Lower lobe of right lung (tissue), 2 donors: ENCODE measurements around the gene S100A6. TPM values are rescaled to one million over a fixed set of nuclear protein-coding genes. Genes with fewer than 3 reads are reported as not detected.

Source experiments
- ATAC-seq, 2 donors: fragments of 200-7000 bp; cut with Tn5 transposase; one replicate each; pipeline ENCODE4 v1.9.1; 2020 to 2022; ENCODE audit warnings: mild to moderate bottlenecking in 2 of 2, moderate library complexity in 2 of 2
- DNase-seq: peaks from one replicate; pipeline ENCODE4 v3.0.0-alpha.2; 2020
- H3K27ac ChIP-seq: fragments of 200-600 bp; one replicate; pipeline ENCODE4 v1.8.0; 2022
- H3K27me3 ChIP-seq: fragments of 200-600 bp; one replicate; pipeline ENCODE4 v1.8.0; 2022; ENCODE audit warnings: low read depth
- H3K36me3 ChIP-seq: fragments of 200-600 bp; one replicate; pipeline ENCODE4 v1.8.0; 2022; ENCODE audit warnings: mild to moderate bottlenecking
- H3K4me1 ChIP-seq: fragments of 200-600 bp; one replicate; pipeline ENCODE4 v1.8.0; 2022
- H3K4me3 ChIP-seq: fragments of 200-600 bp; one replicate; pipeline ENCODE4 v1.8.0; 2022; ENCODE audit warnings: mild to moderate bottlenecking
- H3K9me3 ChIP-seq: fragments of 200-600 bp; one replicate; pipeline ENCODE4 v1.8.0; 2022
- CTCF ChIP-seq: fragments of 200-600 bp; IDR thresholded peaks from one replicate; pipeline ENCODE4 v1.8.0; 2022; ENCODE audit warnings: antibody characterized with exemption, mild to moderate bottlenecking
- intact Hi-C: fragments of 100-400 bp; cut with DNase I; formaldehyde crosslinking; loops from one replicate; pipeline ENCODE4 v1.11.0; 2022
- total RNA-seq: library from RNA; stranded (reverse); fragmentation: NEBNext Ultra II Directional; extraction: Animal tissue kit (Norgen Biotek cat#: 25700); gene quantifications from one replicate; pipeline ENCODE4 v1.2.1, GENCODE V29; 2021
- donor health status: DM: no; HTN: yes; CAD: no; lungs with severe emphysema.

Gene S100A6
- total RNA-seq, 1 donor from 2014 or later = 1,109 TPM

- no peaks in the 10 kb centered on the region for H3K9me3 ChIP-seq
- no peaks in the 10 kb centered on the region for H3K27me3 ChIP-seq
- ATAC-seq (peak; percentile 50 to 52), DNase-seq (peak; percentile 70)
- H3K4me1 ChIP-seq = peaks cover 7% of the 10 kb centered on the region
- H3K36me3 ChIP-seq = no peaks in the 10 kb centered on the region
- H3K27ac ChIP-seq = no peak overlapping the region
- TF ChIP-seq CTCF = peak; percentile 68
- intact Hi-C loops = loop anchor here (10.0 kb wide), 1 partner anchor 55 kb away; the partner anchor contains the start of gene S100A2
- H3K4me3 ChIP-seq = no peak overlapping the region
Observed at GRCh38 chr1:153509729-153510354, 25.9 kb downstream of the S100A6 start.

- Histone ChIP-seq H3K4me3 (no peak overlapping the region), H3K36me3 (no peaks in the 10 kb centered on the region), H3K27ac (no peak overlapping the region), H3K9me3 (no peaks in the 10 kb centered on the region), H3K27me3 (no peaks in the 10 kb centered on the region), H3K4me1 (peaks cover 7% of the 10 kb centered on the region)
- intact Hi-C loops = no loop called here
- TF ChIP-seq CTCF = no peak
- no peak for DNase-seq
- no peak for ATAC-seq
Observed at GRCh38 chr1:153509036-153509435, 26.8 kb downstream of the S100A6 start.

- no peak overlapping the region for H3K4me3 ChIP-seq
- H3K27me3 ChIP-seq = no peaks in the 10 kb centered on the region
- DNase-seq (no peak), ATAC-seq (no peak)
- H3K9me3 ChIP-seq = no peaks in the 10 kb centered on the region
- intact Hi-C loops = no loop called here
- TF ChIP-seq CTCF = no peak
- peak overlapping the region; percentile 41 for H3K27ac ChIP-seq
- H3K36me3 ChIP-seq = no peaks in the 10 kb centered on the region
- H3K4me1 ChIP-seq = peaks cover 7% of the 10 kb centered on the region
Observed at GRCh38 chr1:153507926-153508583, 27.7 kb downstream of the S100A6 start.

- no peak overlapping the region for H3K4me3 ChIP-seq
Observed at GRCh38 chr1:153506831-153507413, 28.9 kb downstream of the S100A6 start.

GRCh38 chr1:153506386-153506785, 29.4 kb downstream of the S100A6 start:
- Histone ChIP-seq H3K27me3 (no peaks in the 10 kb centered on the region), H3K36me3 (no peaks in the 10 kb centered on the region)

More at GRCh38 chr1:153506831-153507413, 28.9 kb downstream of the S100A6 start:
- peaks cover 7% of the 10 kb centered on the region for H3K4me1 ChIP-seq
- no peaks in the 10 kb centered on the region for H3K36me3 ChIP-seq
- H3K27me3 ChIP-seq = no peaks in the 10 kb centered on the region
- H3K9me3 ChIP-seq = no peaks in the 10 kb centered on the region
- no peak for TF ChIP-seq CTCF
- peak overlapping the region; percentile 41 for H3K27ac ChIP-seq
- intact Hi-C loops = no loop called here
- DNase-seq = peak; percentile 55
- peak; percentile 61 to 80 for ATAC-seq

More at GRCh38 chr1:153506386-153506785, 29.4 kb downstream of the S100A6 start:
- ATAC-seq (no peak), DNase-seq (no peak)
- Histone ChIP-seq H3K4me1 (peaks cover 7% of the 10 kb centered on the region), H3K27ac (no peak overlapping the region), H3K4me3 (no peak overlapping the region), H3K9me3 (no peaks in the 10 kb centered on the region)
- TF ChIP-seq CTCF = no peak
- intact Hi-C loops = no loop called here
